ENCODE results near the gene P2RY2.

GRCh38 chr11:73265853-73266645 is 48.0 kb downstream of the P2RY2 start:
- TF ChIP-seq CTCF (IDR thresholded peaks at IDR 0.05) = no peak
- no peak for TF ChIP-seq POLR2AphosphoS5 (IDR thresholded peaks at IDR 0.05)
- no peak for TF ChIP-seq EP300 (IDR thresholded peaks at IDR 0.05)
